ENCODE results near the gene BEND5.

The BEND5 gene

DNA sequence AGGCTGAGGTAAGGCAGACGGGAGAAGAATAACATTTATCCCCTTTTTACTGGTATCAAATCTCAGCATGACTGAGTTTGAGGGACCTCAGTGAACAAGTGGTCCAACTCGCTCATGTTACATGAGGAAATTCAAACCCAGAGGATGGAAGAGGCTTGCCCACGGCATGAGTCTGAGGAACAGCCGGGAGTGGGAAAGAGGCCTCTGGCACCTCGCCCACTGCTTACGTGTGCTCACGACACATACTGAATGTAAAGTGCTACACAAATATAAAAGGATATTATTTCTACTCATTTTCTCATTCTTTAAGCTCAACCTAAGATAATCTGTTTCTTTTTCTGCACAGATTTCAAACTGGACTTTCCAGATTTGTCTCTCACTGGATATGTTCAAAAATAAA is 14.7 kb downstream of the BEND5 start:
- no peak for DNase-seq (ENCODE audit: low read depth)

DNA sequence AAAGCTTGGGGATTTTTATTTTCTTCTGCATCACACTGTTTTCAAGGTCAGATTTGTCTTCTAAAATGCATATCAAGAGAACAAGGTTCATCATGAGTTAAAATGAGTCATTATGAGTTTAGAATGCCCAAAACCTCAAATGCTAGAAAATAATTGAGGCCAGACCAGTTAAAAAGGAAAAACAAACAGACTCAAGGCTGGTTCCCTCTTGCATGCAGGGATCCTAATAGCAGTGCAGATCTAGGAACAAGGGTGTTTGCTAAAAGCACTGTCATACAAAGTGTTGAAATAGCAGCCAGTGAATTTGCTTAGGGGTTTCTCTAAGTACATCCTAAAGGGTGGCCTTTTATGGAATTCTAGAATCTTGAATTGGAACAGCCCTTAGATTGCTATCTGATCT is 15.3 kb downstream of the BEND5 start:
- DNase-seq (ENCODE audit: low read depth), result no peak

DNA sequence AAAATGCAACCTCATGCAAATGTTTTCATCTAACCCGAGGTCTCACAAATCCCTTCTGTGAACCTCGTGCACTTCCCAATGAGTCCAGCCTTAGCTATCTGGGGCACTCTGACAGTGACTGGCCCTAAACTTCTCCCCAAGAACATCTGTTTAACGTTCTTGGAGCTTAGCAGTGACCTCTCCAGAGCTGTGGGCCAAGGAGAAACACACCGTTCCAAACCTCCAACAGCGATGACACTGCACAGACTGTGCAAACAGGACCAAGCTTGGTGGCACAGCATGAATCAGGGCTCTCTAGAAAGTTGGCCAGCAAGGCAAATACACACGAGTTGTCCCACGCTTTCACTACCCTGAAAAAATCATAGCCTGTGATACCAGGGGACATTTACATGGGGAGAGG is 15.8 kb downstream of the BEND5 start:
- DNase-seq (ENCODE audit: low read depth), result no peak

- no peak for DNase-seq (ENCODE audit: low read depth)
Measured at GRCh38 chr1:48758976-48759375, 17.7 kb downstream of the BEND5 start.

DNA sequence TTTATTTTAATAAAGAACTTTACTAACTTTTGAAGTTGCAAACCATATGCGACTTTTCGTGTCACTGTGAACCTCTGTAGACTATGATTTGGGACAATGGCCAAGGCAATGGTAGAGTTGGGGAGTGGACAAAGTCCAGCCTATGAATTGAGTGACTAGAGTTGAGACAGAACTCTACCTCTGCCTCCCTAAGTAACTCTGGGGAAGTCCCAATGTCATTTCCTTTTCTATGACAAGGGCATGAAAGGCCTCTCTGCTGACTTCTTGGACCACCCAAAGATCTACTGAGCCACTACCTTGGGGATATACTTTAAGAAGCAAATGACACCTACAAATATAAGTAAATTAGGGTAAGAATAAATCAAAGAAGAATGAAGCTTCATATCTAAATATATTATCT is 19.3 kb downstream of the BEND5 start:
- DNase-seq (ENCODE audit: low read depth), result no peak

DNA sequence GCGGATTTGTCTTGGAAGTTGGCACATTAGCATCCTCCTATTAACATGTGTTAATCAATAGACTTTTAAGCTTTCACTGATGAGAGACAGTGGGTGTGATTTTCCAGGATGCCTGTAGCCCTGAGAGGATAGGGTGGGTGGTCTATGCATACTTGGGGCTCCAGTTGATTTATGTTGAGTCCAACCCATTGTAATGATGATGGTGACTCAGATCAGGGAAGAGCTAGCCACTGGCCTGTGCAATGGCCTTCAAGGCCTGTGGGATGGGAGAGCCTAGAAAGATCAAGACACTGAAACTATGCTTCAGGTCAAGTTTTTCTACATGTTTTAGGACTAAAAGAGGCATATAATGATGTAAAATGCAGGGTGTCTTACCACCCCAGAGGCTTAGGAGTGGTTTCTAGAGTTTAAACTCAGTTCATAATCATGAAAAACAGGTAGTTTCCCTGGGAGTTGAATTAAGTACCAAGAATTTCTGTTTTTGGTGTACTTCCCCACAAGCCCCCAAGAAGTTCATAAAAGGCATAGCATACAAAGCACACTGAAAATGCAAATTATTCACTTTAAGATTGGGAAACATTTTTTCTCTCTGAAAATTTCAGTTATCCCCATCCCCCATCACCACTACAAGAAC is 19.9 kb downstream of the BEND5 start:
- no peak for DNase-seq (ENCODE audit: low read depth)

DNA sequence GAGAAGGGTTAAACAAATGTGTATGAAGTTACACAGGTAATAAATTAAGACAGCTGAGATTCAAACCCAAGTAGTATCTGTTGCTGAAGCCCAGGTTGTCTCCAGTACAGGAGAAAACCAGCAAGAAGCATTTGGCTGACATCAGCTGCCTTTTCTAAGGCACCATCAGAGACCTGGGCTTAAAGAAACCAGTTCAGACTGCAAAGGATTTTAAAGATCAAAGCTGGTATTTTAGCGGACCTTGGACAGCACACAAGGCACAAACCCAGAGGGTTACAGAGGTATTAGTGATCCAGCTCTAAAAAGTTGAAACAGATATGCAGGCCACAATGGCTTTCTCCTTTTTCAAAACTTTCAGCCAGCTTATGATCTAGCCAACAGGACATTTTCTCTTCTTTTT is 23.4 kb downstream of the BEND5 start:
- no peak for DNase-seq (ENCODE audit: low read depth)

DNA sequence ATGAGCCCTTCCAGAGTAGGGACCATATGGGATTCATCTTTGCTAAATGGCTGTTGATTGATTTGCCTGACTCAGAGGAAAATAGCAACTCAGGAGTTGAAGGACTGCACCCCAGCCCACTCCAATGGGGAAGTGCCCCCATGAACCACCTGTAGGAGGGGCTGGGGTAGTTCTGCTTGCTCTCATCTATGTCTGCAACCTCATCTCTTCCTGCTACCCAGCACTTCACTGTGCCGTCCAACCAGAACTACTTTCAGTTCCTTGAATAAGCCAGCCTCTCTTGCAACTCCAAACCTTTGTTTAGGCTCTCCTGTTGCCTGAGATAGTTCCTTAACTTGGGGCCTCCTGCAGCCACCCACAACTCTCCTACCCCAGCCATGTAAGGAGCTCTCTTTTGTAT is 26.6 kb downstream of the BEND5 start:
- DNase-seq (ENCODE audit: low read depth), result no peak

GRCh38 chr1:48749068-48749467 is 27.6 kb downstream of the BEND5 start:
- DNase-seq (ENCODE audit: low read depth), result no peak

DNA sequence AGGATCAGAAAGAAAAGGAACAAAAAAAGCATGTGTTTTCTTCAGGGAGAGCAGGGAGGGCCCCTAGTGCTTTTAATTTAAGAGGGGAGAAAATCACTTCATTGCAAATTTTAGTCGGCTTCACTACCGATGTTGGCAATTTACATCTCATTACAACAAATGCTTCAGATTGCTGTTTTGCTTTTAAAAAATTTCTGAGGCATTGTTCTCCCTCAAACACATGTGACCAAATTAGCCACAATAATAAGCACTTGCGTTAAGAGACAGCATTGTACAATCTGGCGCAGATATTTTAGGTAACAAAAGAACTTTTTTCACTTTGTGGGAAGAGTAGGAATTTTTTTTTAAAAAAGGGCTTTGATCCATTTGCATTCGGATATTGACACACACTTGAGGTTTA is 29.8 kb downstream of the BEND5 start:
- no peak for DNase-seq (ENCODE audit: low read depth)

GRCh38 chr1:48744032-48744431 is 32.7 kb downstream of the BEND5 start:
- no peak for DNase-seq (ENCODE audit: low read depth)

DNA sequence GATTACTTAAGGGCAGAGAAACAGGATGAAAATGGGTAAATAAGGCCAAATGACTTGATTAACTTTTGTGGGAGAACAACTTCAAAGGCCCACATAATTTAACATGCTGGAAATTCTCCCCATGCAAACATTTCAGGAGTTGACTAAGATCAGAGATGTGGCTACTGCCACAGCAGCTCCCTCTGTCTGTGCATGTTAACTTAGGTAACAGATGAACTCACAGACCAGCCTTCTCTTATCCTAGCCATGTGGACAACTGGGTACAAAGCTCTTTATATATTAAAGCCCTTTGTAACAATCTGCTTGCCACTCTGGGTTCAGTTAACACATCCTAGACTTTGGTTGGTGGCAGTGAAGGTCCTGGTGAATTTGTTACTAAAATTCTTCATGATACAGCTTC is 33.2 kb downstream of the BEND5 start:
- DNase-seq (ENCODE audit: low read depth), result no peak

DNA sequence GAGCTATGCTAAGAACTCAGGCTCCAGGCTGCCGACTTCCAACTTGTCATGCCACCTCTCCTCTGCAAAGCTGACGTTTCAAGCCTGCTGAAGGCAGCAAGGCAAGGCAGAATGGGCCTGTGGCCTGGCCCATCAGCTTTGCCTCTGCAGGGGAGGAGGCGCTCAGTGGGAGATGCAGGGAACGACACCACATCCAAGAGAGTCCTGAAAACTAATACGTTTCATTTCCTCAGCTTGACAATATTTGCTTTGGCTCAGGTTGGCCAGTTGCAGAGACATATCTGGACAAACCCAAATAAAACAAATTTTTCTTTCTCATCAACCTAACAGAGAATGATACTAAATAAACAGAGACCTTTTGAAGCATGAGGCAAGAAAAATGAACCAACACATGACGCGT is 35.3 kb downstream of the BEND5 start:
- DNase-seq (ENCODE audit: low read depth), result no peak

GRCh38 chr1:48740621-48741020 is 36.1 kb downstream of the BEND5 start:
- no peak for DNase-seq (ENCODE audit: low read depth)

DNA sequence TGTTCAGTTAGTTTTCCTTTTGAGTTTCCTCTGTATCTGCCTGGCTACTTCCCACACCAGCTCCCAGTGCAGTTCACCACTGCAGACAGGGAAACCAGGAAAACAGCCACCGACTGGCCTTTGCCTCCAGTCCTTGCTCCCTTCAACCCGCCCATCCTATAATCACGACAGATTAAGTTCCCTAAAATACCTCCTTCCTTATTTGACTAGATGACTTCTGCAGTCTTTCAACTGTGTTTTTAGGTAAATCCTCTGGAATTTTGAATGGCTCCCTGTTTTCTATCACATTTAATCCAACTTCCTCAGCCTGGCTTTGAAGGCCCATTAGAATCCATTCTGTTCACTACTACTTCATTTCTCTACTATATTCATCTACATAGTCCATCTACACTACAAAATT is 37.6 kb downstream of the BEND5 start:
- no peak for DNase-seq (ENCODE audit: low read depth)

GRCh38 chr1:48738356-48738755 is 38.3 kb downstream of the BEND5 start:
- DNase-seq (ENCODE audit: low read depth), result no peak

DNA sequence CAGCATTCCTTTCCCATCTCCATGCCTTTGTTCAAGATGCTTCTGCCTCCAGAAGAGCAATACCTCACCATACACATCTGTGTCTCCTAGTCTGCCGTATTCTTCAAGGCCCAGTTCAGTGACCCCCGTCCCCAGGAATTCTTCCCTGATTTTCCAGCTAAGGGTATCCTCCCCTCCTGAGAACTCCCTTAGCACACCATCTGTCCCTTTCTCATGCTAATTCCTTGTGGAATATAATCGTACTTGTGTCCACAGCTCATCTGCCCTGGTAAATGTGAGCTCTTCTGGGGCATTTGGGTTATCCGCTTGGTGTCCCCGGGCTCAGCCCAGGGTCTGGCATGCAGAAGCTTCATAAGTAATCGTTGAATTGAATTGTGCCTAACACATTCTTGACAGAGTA is 40.9 kb downstream of the BEND5 start:
- no peak for DNase-seq (ENCODE audit: low read depth)

DNA sequence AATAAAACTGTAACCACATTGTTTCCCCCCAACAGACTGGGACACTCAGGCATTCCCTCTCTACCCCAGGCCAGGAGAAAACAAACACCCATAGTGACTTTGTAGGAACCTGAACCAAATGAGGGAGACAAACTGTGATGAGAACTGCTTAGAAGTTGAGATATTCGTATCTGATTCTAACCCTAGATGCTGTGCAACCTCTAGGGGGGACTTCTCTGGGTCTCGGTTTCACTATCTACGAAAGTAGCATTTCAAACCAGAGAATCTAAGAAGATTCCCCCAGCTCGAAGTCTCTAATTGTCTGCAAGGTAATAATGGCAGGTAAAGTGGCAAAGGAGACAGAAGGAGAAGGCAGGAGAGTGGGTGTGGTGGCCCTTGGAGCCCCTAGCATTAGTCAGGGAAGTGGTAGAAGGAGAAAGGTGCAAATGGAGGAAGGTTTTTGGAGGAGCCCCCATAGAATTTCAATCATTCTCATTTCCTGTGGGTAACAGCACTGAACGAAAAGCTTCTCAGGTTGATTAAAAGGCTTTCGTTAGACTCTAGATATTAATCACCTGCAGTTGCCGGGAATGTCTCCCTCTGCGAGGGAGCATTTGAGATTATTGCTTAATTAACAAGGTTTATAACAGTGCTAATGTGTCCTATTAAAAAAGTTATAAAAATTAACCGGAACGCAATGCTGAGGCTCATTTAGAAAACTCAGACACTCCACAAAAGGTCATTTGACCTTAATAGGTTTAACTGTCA is 46.4 kb downstream of the BEND5 start:
- DNase-seq (ENCODE audit: low read depth), result no peak

GRCh38 chr1:48728584-48728983 is 48.1 kb downstream of the BEND5 start:
- DNase-seq (ENCODE audit: low read depth), result no peak

GRCh38 chr1:48726557-48727215 is 50.0 kb downstream of the BEND5 start:
- no peak for DNase-seq (ENCODE audit: low read depth)

GRCh38 chr1:48726139-48726538 is 50.6 kb downstream of the BEND5 start:
- no peak for DNase-seq (ENCODE audit: low read depth)

DNA sequence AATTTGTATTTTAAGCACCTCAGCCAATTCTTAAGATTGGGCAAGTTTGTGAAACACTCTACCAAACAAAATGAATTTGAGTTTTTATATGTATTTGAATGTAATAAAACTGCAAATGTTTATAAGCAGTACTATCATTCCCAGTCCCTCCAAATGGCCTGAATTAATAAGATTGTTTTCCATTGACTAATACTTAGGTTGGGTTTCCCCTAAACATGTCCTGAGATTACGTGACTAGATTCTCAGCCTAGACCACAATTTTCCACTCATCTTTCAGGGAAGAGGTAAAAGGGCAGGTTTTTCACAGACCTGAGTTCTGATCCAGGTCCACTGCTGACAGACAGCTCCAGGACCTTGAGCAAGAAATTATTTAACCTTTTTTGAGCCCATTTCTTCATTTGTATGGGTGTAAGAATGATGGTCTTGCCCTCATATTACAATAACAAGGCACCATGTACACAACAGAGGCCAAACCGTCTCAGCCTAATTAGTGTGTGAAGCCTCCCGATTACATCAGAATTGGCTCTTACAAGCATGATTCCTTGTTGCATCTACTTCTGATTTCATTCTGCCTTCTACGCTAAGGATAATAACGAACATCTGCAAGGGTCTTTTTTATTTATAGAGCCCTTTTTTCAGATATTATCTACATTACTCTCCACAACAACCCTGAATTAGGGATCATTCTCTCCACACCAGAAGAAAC is 51.2 kb downstream of the BEND5 start:
- DNase-seq (ENCODE audit: low read depth), result no peak

- no peak for DNase-seq (ENCODE audit: low read depth)
Measured at GRCh38 chr1:48720929-48721328, 55.8 kb downstream of the BEND5 start.

Data from T follicular helper cell (primary cell).